Measurements from ENCODE around the gene MED9.
A peak's percentile ranks its signal among the peaks of the same experiment; 100 is the strongest.

MED9 gene

GRCh38 chr17:17492571-17492970 lies 15.8 kb downstream of the MED9 start:
- no peak overlapping the region for H3K4me3 ChIP-seq (ENCODE audit: low read depth, low read length)
- TF ChIP-seq, protein P1, sequence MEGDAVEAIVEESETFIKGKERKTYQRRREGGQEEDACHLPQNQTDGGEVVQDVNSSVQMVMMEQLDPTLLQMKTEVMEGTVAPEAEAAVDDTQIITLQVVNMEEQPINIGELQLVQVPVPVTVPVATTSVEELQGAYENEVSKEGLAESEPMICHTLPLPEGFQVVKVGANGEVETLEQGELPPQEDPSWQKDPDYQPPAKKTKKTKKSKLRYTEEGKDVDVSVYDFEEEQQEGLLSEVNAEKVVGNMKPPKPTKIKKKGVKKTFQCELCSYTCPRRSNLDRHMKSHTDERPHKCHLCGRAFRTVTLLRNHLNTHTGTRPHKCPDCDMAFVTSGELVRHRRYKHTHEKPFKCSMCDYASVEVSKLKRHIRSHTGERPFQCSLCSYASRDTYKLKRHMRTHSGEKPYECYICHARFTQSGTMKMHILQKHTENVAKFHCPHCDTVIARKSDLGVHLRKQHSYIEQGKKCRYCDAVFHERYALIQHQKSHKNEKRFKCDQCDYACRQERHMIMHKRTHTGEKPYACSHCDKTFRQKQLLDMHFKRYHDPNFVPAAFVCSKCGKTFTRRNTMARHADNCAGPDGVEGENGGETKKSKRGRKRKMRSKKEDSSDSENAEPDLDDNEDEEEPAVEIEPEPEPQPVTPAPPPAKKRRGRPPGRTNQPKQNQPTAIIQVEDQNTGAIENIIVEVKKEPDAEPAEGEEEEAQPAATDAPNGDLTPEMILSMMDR (IDR thresholded peaks at IDR 0.05; ENCODE audit: low read depth, low read length): no peak
- no peak for DNase-seq (ENCODE audit: low read depth, low spot score)
- in situ Hi-C loops (cut with HindIII; ENCODE audit: low sequenced_read_pairs): no loop called here

DNA sequence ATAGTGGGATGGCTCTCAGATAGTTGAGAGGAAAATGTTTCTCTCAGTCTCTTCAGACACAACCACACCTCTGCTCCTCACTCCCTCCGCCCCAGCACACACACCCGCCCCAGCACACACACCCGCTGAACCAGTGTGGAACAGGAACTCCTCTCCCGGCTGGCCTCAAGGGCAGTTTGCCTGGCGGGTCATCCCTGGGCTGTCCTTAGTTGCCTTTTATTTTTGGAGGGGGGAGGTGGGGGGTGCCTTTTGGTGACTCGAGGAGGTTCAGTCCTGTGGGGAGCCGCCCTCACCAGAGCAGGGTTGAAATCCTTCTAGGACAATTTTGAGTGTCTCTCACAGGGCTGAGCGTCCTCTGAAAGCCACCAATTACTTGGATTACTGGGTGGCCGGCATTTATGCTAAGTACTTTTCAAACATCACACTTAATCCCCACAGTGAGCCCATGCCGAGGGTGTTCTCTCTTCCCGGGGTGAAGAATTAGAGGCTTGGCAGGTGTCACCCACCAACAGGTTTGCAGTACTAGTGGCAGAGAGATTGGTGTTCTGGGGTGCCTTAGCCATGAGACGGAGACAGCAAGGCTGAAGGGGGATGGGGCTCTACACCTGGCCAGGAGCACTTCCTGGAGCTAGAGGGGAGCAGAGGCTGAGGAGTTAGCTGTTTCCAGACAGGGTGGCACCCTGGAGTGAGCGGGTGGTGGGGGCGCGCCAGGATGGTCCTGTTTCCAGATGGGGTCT lies 16.6 kb downstream of the MED9 start:
- in situ Hi-C loops (cut with HindIII; ENCODE audit: low sequenced_read_pairs): no loop called here
- no peak for DNase-seq (ENCODE audit: low read depth, low spot score)
- no peak overlapping the region for H3K4me3 ChIP-seq (ENCODE audit: low read depth, low read length)
- TF ChIP-seq, protein P1 (IDR thresholded peaks at IDR 0.05; ENCODE audit: low read depth, low read length): no peak

- in situ Hi-C loops (cut with HindIII; ENCODE audit: low sequenced_read_pairs): no loop called here
- DNase-seq (ENCODE audit: low read depth, low spot score): no peak
- TF ChIP-seq, protein P1 (IDR thresholded peaks at IDR 0.05; ENCODE audit: low read depth, low read length): no peak
- no peak overlapping the region for H3K4me3 ChIP-seq (ENCODE audit: low read depth, low read length)
Observed at GRCh38 chr17:17493986-17494466, 17.2 kb downstream of the MED9 start.

GRCh38 chr17:17494499-17494869 lies 17.7 kb downstream of the MED9 start:
- TF ChIP-seq, protein P1 (IDR thresholded peaks at IDR 0.05; ENCODE audit: low read depth, low read length): no peak
- H3K4me3 ChIP-seq (ENCODE audit: low read depth, low read length): peak overlapping the region; percentile 24
- DNase-seq (ENCODE audit: low read depth, low spot score): peak; percentile 14
- in situ Hi-C loops (cut with HindIII; ENCODE audit: low sequenced_read_pairs): no loop called here

GRCh38 chr17:17494870-17495535 lies 18.2 kb downstream of the MED9 start:
- TF ChIP-seq, protein P1 (IDR thresholded peaks at IDR 0.05; ENCODE audit: low read depth, low read length): no peak
- in situ Hi-C loops (cut with HindIII; ENCODE audit: low sequenced_read_pairs): no loop called here
- peak; percentile 37 for DNase-seq (ENCODE audit: low read depth, low spot score)
- H3K4me3 ChIP-seq (ENCODE audit: low read depth, low read length): peak overlapping the region; percentile 29

DNA sequence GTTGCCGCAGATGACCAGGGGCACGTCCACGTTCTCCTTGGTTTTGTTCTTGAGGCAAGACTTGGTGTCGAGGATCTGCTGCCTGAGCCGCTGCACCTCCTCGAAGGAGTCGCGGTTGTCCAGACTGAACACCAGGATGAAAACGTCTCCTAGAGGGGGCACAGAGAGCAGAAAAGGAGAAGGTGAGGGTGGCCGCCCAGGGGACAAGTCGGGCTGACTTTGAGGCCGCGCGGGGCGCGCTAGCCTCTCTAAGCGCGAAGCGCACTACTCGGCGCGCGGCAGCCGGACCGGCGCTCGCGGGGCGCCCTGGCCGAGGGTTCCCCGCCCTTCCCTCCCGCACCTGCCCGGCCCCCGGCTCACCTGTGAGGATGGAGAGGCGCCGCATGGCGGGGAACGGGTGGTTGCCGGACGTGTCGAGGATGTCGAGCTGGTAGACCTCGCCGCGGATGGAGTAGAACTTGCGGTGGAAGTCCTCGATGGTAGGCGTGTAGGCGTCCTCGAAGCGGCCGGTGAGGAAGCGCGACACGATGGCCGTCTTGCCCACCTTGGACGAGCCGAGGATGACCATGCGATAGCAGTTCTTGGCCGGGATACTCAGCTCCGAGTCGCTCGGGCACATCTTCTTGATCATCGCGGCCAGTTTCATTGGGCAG lies 18.9 kb downstream of the MED9 start:
- DNase-seq (ENCODE audit: low read depth, low spot score): peak; percentile 59
- in situ Hi-C loops (cut with HindIII; ENCODE audit: low sequenced_read_pairs): no loop called here
- TF ChIP-seq, protein P1 (IDR thresholded peaks at IDR 0.05; ENCODE audit: low read depth, low read length): no peak
- peak overlapping the region; percentile 39 for H3K4me3 ChIP-seq (ENCODE audit: low read depth, low read length)

Data from astrocyte of the spinal cord (primary cell).